Breast epithelium (tissue), 3 donors: ENCODE data around the gene DLX4.
A peak's percentile ranks its signal among the peaks of the same experiment; 100 is the strongest.

Source experiments
- POLR2A ChIP-seq: fragments of 450-650 bp; IDR thresholded peaks from one replicate; pipeline ENCODE4 v1.6.1; 2016; ENCODE audit warnings: antibody characterized with exemption, mild to moderate bottlenecking, moderate library complexity
- POLR2AphosphoS5 ChIP-seq, 3 donors: sonication (generic); formaldehyde crosslinking; IDR thresholded peaks; one replicate each; pipeline ENCODE4 v1.6.1; 2017; ENCODE audit warnings: antibody characterized with exemption in 3 of 3
- TF ChIP-seq, protein P1 (sequence below), 3 donors: fragments of 450-650 bp; IDR thresholded peaks; one replicate each; pipeline ENCODE4 v1.5.1; 2016 to 2017; ENCODE audit warnings: antibody characterized with exemption in 3 of 3, mild to moderate bottlenecking in 3 of 3, moderate library complexity in 3 of 3

GRCh38 chr17:49952209-49952911, 16.6 kb upstream of the DLX4 start:
- TF ChIP-seq, protein P1, sequence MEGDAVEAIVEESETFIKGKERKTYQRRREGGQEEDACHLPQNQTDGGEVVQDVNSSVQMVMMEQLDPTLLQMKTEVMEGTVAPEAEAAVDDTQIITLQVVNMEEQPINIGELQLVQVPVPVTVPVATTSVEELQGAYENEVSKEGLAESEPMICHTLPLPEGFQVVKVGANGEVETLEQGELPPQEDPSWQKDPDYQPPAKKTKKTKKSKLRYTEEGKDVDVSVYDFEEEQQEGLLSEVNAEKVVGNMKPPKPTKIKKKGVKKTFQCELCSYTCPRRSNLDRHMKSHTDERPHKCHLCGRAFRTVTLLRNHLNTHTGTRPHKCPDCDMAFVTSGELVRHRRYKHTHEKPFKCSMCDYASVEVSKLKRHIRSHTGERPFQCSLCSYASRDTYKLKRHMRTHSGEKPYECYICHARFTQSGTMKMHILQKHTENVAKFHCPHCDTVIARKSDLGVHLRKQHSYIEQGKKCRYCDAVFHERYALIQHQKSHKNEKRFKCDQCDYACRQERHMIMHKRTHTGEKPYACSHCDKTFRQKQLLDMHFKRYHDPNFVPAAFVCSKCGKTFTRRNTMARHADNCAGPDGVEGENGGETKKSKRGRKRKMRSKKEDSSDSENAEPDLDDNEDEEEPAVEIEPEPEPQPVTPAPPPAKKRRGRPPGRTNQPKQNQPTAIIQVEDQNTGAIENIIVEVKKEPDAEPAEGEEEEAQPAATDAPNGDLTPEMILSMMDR (IDR thresholded peaks at IDR 0.05), result peak; percentile 57 to 83 (median 57)
- TF ChIP-seq POLR2A, result no peak
- TF ChIP-seq POLR2AphosphoS5 (IDR thresholded peaks at IDR 0.05), result no peak
